K562 (cell line): Measurements from ENCODE around the gene PLPP4.

Experiments
- CTCF ChIP-seq, 3 experiments: IDR thresholded peaks in 2 of 3; conservative IDR thresholded peaks in 1 of 3; 2 replicates each; pipeline ENCODE4 v1.5.1; 2011 to 2012; ENCODE audit warnings: low read length in 3 of 3, mild to moderate bottlenecking in 3 of 3, control low read depth in 2 of 3, improper control_type of control experiment in 1 of 3, inconsistent platforms in 1 of 3, low read depth in 1 of 3, mixed read lengths in 1 of 3, moderate library complexity in 1 of 3; ENCODE audit not compliant: insufficient read depth in 2 of 3
- EP300 ChIP-seq: IDR thresholded peaks from 2 replicates; pipeline ENCODE4 v1.6.1; 2012; ENCODE audit warnings: low read length, improper control_type of control experiment
- EZH2 ChIP-seq: IDR thresholded peaks from 2 replicates; pipeline ENCODE4 v1.6.1; 2012; ENCODE audit warnings: low read depth, mild to moderate bottlenecking, inconsistent platforms, low read length, borderline replicate concordance
- FOSL1 ChIP-seq: fragments of 200-800 bp; sonication (Bioruptor generic); conservative IDR thresholded peaks from 2 replicates; pipeline ENCODE4 v1.6.1; 2016; ENCODE audit warnings: missing genetic modification characterization, missing compliant biosample characterization
- ZNF184 ChIP-seq: sonication (generic); formaldehyde crosslinking; IDR thresholded peaks from 2 replicates; pipeline ENCODE4 v1.5.0; 2020; ENCODE audit warnings: missing genetic modification reagents

GRCh38 chr10:120474956-120475355 is 17.9 kb downstream of the PLPP4 start:
- TF ChIP-seq CTCF (IDR thresholded peaks at IDR 0.05 in 2 of 3, conservative IDR thresholded peaks at IDR 0.05 in 1 of 3; ENCODE audit: insufficient read depth in 2 of 3, low read depth in 1 of 3, low read length in 3 of 3) (no peak), ZNF184 (CRISPR knock-in tag) (no peak), FOSL1 (no peak), EP300 (no peak), EZH2 (no peak)
